GM12874 (cell line): ENCODE data around the gene CAVIN3.

Source experiments
- TF ChIP-seq, protein P1 (sequence below): IDR thresholded peaks from 2 replicates; pipeline ENCODE4 v1.5.1; 2011; ENCODE audit warnings: low read depth, mild to moderate bottlenecking, control low read depth, low read length, moderate library complexity; ENCODE audit not compliant: insufficient read depth

CAVIN3 gene

DNA sequence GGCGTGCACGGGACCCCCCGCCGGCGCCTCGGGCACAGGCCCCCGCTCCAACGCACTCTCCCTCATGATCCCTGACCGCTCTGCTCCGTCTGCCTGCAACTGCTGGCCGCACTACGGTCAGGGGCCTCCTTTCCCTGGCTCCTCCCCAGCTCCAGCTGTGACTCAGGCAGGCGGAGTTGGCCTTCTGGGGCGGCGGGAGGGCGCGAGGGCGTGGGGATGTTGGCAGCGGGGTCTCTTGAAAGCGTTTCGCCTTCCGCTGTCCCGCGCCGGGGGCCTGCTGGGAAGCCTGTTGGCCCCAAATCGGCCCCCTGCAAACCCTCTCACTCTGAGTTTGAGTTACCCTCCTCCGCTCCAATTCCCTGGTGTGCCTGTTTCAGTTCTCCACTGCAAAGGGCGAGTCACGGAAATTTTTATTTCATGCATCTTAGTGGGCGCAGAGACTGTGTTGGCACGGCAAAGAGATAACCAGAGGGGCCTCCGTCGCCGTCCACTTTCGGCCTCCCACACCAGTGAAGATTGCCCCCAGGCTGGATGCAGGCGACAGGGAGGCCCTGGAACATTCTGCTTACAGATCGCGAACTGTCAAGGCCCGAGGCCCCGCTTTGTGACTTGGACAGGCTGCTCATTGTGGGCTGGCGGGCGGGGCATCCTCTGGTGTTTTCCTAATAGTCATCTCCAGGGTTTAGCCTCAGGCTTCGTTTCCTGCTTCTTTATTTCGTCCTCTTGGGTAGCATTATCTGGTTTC is at the start of gene CAVIN3:
CAVIN3 (minus strand) TSS at position 91 of the 745 bp plus-strand sequence; CDS start at position 66, 25 bp downstream.
- TF ChIP-seq, protein P1, sequence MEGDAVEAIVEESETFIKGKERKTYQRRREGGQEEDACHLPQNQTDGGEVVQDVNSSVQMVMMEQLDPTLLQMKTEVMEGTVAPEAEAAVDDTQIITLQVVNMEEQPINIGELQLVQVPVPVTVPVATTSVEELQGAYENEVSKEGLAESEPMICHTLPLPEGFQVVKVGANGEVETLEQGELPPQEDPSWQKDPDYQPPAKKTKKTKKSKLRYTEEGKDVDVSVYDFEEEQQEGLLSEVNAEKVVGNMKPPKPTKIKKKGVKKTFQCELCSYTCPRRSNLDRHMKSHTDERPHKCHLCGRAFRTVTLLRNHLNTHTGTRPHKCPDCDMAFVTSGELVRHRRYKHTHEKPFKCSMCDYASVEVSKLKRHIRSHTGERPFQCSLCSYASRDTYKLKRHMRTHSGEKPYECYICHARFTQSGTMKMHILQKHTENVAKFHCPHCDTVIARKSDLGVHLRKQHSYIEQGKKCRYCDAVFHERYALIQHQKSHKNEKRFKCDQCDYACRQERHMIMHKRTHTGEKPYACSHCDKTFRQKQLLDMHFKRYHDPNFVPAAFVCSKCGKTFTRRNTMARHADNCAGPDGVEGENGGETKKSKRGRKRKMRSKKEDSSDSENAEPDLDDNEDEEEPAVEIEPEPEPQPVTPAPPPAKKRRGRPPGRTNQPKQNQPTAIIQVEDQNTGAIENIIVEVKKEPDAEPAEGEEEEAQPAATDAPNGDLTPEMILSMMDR: no peak

GRCh38 chr11:6365659-6366058 is 45.4 kb upstream of the CAVIN3 start:
- TF ChIP-seq, protein P1: no peak

- TF ChIP-seq, protein P1: peak; percentile 93
Observed at GRCh38 chr11:6362873-6363678, 42.8 kb upstream of the CAVIN3 start.

DNA sequence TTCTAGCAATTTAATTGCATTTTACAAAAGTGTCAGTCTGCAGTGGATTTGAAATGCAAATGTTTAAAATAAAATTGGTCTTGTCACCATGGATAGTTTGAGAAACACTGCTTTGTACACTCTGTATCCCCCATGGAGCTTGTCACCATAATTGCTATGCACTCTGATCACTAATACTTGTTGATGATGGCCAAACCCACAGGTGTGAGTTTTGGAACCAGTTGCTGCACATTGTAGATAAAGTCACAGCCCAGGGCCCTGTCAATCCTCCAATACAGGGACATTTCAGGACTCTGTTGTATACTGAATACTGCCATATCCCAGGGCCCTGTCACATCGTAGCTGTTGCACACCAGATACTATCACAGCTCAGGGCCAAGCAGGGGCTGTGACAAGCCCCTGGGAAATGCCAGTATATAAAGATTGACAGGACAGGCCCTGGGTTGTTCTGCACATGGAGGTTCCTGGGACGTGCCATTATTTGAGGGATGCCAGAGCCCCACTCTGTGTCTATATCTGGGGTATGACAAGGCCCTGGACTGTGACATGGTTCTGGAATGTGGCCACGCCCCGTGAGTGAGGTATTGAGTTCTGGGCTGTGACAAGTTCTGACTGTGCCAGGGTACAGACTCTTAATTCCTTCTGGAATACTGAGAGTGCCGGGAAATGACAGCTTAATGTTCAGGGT is 42.0 kb upstream of the CAVIN3 start:
- TF ChIP-seq, protein P1: no peak

DNA sequence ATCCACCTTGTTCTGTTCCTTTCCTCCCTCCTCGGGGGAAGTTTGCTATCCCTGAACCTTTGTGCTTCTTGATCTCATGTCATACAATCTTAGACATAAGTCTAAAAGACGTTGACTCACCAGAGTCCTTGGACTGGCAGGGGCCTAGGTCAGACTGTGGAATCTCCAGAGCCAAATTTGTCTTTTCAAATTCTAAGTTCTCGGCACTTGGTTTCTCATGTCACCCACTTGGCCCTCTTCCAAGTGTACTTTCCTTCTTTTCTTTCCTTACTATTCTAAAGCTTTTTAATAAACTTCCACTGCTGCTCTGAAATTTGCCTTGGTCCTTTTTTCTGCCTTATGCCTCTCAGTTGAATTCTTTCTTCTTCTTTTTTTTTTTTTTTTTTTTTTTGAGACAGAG is 39.9 kb upstream of the CAVIN3 start:
- TF ChIP-seq, protein P1: no peak

DNA sequence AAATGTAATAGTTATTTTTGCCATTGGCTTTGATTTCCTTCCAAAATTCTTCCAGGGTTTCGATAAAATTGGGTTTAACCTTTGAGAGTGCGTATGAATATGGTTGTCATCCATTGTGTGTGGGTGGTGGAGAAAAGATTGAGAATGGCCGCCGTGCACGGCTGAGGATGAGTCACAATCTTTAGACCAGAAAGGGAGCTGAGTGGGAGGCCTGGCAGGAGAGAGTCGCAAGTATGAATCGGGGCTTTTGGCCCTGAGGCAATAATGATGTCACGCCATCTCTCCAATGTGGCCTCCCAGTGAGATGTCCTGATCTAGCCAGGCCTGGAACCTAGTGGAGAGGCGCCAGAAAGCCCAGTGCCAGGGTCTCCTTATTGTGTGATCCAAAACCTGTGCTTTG is 36.9 kb upstream of the CAVIN3 start:
- TF ChIP-seq, protein P1: no peak

- TF ChIP-seq, protein P1: no peak
Observed at GRCh38 chr11:6356503-6357055, 36.3 kb upstream of the CAVIN3 start.
